AG09309 (cell line): Measurements from ENCODE around the gene RASGRP2.

Source experiments
- DNase-seq: peaks from one replicate; pipeline ENCODE4 v3.0.0-alpha.2; 2010; ENCODE audit warnings: low read depth
- H3K4me3 ChIP-seq: 2 replicates; pipeline ENCODE4 v1.5.1; 2011; ENCODE audit warnings: mild to moderate bottlenecking, low read depth, low read length, moderate library complexity; ENCODE audit not compliant: control insufficient read depth
- TF ChIP-seq, protein P1 (sequence below): IDR thresholded peaks from 2 replicates; pipeline ENCODE4 v1.5.1; 2011; ENCODE audit warnings: mild to moderate bottlenecking, low read depth, low read length, inconsistent platforms; ENCODE audit not compliant: insufficient read depth, control insufficient read depth; ENCODE audit errors: missing control alignments

The RASGRP2 gene

DNA sequence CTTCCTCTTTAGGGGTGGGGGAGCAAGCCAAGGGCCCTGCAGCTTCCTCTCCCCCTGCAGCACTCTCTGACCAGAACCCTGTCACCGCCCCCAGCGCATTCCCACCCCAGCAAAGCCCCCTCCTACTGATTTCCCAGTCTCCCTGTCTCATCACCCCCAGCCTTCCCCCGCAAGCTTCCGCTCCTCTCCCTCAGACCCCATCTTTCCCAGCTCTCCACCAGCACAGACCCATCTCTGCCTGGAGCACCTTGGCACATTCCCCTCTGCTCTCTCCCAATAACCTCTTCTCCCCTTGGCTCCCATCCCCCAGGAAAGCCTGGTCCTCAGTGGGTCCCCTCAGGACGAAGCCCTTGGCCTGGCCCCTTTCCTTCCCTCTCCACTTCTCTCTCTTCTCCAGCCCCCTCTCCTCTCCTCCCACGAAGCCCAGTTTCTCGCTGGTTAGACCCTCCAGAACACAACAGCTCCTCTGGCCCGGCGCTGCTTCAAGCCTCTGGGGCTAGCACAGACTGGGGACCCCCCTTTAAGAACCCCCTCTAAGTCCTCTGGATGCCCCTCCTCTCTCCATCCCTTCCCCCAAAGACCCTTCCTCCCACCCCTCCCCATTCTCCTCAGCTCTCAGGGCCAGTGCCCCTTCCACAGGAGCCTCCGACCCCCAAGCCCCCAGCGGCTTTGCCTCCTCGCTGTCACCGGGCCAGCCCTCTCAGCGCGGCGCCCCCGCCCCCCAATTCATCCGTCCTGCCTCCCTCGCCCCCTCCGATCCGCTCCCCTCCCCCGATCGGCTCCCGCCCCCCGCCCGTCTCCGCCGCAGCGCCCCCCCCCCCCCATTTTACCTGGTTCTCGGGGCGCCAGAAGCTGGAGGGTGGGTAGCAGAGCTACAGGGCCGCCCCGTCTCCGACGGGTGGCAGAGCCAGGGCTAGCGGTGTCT, 21.5 kb downstream of the RASGRP2 start:
- TF ChIP-seq, protein P1, sequence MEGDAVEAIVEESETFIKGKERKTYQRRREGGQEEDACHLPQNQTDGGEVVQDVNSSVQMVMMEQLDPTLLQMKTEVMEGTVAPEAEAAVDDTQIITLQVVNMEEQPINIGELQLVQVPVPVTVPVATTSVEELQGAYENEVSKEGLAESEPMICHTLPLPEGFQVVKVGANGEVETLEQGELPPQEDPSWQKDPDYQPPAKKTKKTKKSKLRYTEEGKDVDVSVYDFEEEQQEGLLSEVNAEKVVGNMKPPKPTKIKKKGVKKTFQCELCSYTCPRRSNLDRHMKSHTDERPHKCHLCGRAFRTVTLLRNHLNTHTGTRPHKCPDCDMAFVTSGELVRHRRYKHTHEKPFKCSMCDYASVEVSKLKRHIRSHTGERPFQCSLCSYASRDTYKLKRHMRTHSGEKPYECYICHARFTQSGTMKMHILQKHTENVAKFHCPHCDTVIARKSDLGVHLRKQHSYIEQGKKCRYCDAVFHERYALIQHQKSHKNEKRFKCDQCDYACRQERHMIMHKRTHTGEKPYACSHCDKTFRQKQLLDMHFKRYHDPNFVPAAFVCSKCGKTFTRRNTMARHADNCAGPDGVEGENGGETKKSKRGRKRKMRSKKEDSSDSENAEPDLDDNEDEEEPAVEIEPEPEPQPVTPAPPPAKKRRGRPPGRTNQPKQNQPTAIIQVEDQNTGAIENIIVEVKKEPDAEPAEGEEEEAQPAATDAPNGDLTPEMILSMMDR, result no peak
- H3K4me3 ChIP-seq, result no peak overlapping the region
- no peak for DNase-seq

DNA sequence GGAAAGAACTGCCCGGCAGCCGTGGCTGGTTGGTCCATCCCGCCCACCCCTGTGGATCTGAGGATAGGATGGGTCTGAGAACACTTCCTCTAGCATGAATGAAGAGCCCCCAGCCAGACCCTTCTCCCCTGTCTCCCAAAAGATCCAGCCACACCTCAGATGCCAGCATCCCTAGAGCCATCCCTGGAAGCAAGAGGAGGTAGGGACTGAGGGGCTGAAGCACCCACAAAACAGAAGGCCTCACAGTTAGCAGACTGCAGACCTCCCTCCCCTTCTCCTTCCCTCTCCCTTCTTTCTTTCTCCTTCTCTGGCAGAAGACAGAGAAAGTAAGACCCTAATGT, 22.6 kb downstream of the RASGRP2 start:
- TF ChIP-seq, protein P1, result no peak
- DNase-seq, result no peak
- H3K4me3 ChIP-seq, result no peak overlapping the region

DNA sequence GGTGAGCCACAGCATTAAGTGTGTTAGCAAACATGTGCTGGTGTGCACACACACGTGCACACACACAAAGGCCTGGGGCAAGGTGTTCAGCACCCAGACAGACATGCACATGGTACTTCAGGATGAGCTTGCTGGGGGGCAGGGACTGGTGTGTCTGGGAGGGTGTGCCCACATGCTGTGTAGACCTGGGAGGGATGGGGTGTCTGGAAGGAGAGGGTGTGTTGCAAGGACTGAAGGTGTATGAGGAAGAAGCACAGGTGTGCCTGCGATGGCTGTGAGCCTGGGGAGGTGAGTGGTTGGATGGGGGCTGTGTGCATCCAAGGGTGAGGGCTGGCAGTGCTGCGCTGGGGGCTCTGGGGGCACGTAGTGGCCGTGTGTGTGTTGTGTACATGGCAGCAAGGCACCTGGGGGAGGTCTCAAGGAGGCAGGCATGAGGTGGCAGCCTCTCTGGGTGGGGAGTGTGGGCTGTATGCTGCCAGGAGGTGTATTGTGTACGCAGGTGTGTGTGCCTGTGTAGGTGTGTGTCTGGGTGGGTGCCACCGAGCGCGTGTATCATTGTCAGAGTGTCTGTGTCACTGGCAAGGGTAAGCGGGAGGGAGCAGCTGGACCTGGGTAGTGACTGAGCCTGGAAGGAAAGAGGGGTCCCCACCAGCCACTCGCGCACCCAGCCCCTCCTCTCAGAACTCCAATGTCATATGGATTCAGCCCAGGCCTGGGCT, 23.1 kb downstream of the RASGRP2 start:
- H3K4me3 ChIP-seq, result no peak overlapping the region
- no peak for DNase-seq
- TF ChIP-seq, protein P1, result no peak

DNA sequence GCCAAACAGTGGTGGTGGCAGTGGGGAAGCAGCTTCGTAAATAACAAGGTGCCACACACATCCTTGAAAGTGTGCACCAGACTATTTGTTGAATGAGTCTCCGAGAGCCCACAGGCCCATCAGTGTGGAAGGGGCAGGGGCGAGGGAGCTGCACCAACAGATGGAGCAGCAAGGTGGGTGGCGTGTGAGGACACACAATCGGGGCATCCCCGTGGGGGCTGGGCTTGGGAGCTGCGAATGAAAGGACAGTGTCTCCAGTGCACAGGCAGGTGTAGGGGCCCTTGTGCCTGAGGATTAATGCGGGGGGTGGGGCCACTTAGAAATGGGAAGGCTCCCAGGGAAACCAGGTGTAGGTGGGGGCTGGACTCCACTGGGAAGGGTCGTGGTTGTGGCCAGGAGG, 23.8 kb downstream of the RASGRP2 start:
- H3K4me3 ChIP-seq, result no peak overlapping the region
- no peak for DNase-seq
- TF ChIP-seq, protein P1, result no peak

DNA sequence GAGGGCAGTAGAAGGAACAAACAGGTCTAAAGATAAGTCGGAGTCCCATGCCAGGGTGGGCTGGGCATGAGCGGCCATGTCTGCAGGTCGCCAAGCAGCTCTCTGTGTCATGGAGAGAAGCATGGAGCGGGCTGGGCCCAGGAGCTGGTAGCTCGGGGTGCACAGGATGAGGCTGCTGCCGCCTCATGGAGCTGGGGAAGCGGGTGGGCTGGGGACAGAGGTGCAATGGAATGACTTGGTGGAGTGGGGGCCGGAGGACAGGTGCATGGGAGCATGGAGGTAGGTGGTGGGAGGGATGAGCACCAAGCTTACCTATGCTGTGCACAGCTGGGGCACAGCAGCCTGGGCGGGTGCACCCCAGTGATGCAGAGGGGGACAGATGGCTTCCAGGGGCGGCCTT, 24.5 kb downstream of the RASGRP2 start:
- no peak for DNase-seq
- TF ChIP-seq, protein P1, result no peak
- H3K4me3 ChIP-seq, result no peak overlapping the region

DNA sequence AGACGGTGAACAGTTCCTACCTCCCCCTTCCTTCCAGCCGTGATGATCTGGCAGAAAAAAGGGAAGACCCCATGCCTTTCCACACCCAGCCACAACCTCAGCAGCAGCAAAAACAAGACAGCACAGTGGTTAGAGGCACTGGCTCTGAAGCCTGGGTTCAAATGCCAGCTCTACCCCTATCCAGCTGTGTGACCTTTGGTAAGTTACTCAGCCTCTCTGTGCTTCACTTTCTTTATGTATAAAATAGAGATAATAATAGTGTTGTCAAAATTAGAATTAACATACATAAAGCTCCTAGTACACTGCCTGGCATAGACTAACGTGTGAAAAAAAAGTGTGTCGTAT, 25.2 kb downstream of the RASGRP2 start:
- H3K4me3 ChIP-seq, result no peak overlapping the region
- no peak for DNase-seq
- TF ChIP-seq, protein P1, result no peak
